Kidney (tissue), 14 donors: ENCODE data around the gene THADA. TPM values are rescaled to one million over a fixed set of nuclear protein-coding genes. Genes with fewer than 3 reads are reported as not detected.

Source experiments
- DNase-seq, 5 donors: peaks; one replicate each; pipeline ENCODE4 v3.0.0-alpha.2; 2013 to 2020
- FAIRE-seq: peaks from 2 replicates; lab custom pipeline; 2012; peaks lifted over from hg19 to GRCh38; lab: Jason Lieb, UNC
- H3K27ac ChIP-seq, 2 donors: one replicate each; pipeline ENCODE4 v1.7.0; 2013; ENCODE audit warnings: low read depth in 2 of 2, low read length in 2 of 2, inconsistent platforms in 1 of 2
- H3K27me3 ChIP-seq: one replicate; pipeline ENCODE4 v1.7.1; 2013; ENCODE audit warnings: low read length, inconsistent platforms; ENCODE audit not compliant: control insufficient read depth, insufficient read depth
- H3K36me3 ChIP-seq, 3 donors: one replicate each; pipeline versions ENCODE4 v1.7.0 to v1.7.1; 2013; ENCODE audit warnings: low read length in 3 of 3, control low read depth in 1 of 3, inconsistent platforms in 1 of 3; ENCODE audit not compliant: insufficient read depth in 3 of 3, control insufficient read depth in 2 of 3
- H3K4me1 ChIP-seq, 3 donors: one replicate each; pipeline versions ENCODE4 v1.7.0 to v1.7.1; 2013; ENCODE audit warnings: low read length in 3 of 3, inconsistent platforms in 1 of 3, low read depth in 1 of 3; ENCODE audit not compliant: control insufficient read depth in 2 of 3, insufficient read depth in 2 of 3
- H3K4me3 ChIP-seq, 3 donors: one replicate each; pipeline versions ENCODE4 v1.7.0 to v1.8.1; 2013; ENCODE audit warnings: low read length in 3 of 3, control low read depth in 1 of 3, inconsistent platforms in 1 of 3
- H3K9ac ChIP-seq, 3 donors: one replicate each; pipeline versions ENCODE4 v1.7.0 to v1.7.1; 2013; ENCODE audit warnings: low read length in 3 of 3, control low read depth in 1 of 3, inconsistent platforms in 1 of 3
- H3K9me3 ChIP-seq, 3 donors: one replicate each; pipeline versions ENCODE4 v1.7.0 to v1.7.1; 2013; ENCODE audit warnings: low read length in 3 of 3, control low read depth in 1 of 3, inconsistent platforms in 1 of 3; ENCODE audit not compliant: control insufficient read depth in 2 of 3, insufficient read depth in 1 of 3
- intact Hi-C: fragments of 100-400 bp; cut with DNase I; formaldehyde crosslinking; loops from one replicate; pipeline ENCODE4 v1.11.1; 2022
- polyA plus RNA-seq: library from polyadenylated mRNA; stranded (reverse); fragments of 350-450 nt; fragmentation: Illumina TruSeq; extraction: RNeasy Lipid Tissue Mini Kit (QIAGEN cat#74804); gene quantifications from one replicate; pipeline ENCODE4 v1.2.3, GENCODE V29; 2014; ENCODE audit warnings: low read depth, low replicate concordance; ENCODE audit not compliant: insufficient read depth
- total RNA-seq: library from RNA; stranded (reverse); fragmentation: NEBNext Ultra II Directional; extraction: Animal tissue kit (Norgen Biotek cat#: 25700); gene quantifications from one replicate; pipeline ENCODE4 v1.2.1, GENCODE V29; 2021
- TF ChIP-seq, protein P1 (sequence below): IDR thresholded peaks from 3 replicates; pipeline ENCODE4 v1.5.1; 2012; ENCODE audit warnings: mild to moderate bottlenecking, moderate library complexity, borderline replicate concordance; ENCODE audit not compliant: insufficient read depth; ENCODE audit errors: extremely low read depth
- donor health status: control.
- donor health status: control.
- donor health status: control.
- donor health status: control.
- donor health status: control.
- donor health status: DM: yes; HTN: yes; CAD: no.
- donor health status: Normal renal cell carcinoma (clear cell type).

Gene THADA
- total and polyA plus RNA-seq, 2 donors from 2014 or later = 21.4 to 45.1 TPM

DNA sequence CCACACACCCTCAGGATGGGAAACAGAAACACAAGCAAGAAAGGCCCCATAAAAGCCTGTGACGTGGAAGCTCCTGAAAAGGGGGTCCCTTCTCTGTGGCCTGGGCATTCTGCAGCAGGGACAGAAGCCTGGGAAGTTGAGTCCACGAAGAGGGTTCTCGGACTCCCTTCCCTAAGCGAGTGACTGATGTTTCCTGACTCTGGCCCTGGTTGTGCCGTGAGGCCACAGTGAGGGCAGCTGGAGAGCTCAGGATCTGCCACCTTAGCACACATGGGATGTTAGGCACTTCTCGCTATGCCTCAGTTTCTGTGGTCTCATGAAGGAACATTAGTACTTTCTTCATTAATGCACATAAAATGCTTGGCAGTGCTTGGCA, 282.2 kb downstream of the THADA start:
- Histone ChIP-seq H3K9me3 (no peaks in the 10 kb centered on the region), H3K4me3 (peak overlapping the region in 1 of 3 donors; percentile 13), H3K27ac (peak overlapping the region; percentile 79 to 80), H3K36me3 (peaks cover 0 to 2% (median 0%) of the 10 kb centered on the region in 3 donors), H3K9ac (no peak overlapping the region), H3K27me3 (no peaks in the 10 kb centered on the region), H3K4me1 (peaks cover 11 to 30% (median 13%) of the 10 kb centered on the region in 3 donors)
- FAIRE-seq (no peak), DNase-seq (no peak)
- intact Hi-C loops = no loop called here
- TF ChIP-seq, protein P1, sequence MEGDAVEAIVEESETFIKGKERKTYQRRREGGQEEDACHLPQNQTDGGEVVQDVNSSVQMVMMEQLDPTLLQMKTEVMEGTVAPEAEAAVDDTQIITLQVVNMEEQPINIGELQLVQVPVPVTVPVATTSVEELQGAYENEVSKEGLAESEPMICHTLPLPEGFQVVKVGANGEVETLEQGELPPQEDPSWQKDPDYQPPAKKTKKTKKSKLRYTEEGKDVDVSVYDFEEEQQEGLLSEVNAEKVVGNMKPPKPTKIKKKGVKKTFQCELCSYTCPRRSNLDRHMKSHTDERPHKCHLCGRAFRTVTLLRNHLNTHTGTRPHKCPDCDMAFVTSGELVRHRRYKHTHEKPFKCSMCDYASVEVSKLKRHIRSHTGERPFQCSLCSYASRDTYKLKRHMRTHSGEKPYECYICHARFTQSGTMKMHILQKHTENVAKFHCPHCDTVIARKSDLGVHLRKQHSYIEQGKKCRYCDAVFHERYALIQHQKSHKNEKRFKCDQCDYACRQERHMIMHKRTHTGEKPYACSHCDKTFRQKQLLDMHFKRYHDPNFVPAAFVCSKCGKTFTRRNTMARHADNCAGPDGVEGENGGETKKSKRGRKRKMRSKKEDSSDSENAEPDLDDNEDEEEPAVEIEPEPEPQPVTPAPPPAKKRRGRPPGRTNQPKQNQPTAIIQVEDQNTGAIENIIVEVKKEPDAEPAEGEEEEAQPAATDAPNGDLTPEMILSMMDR = no peak

DNA sequence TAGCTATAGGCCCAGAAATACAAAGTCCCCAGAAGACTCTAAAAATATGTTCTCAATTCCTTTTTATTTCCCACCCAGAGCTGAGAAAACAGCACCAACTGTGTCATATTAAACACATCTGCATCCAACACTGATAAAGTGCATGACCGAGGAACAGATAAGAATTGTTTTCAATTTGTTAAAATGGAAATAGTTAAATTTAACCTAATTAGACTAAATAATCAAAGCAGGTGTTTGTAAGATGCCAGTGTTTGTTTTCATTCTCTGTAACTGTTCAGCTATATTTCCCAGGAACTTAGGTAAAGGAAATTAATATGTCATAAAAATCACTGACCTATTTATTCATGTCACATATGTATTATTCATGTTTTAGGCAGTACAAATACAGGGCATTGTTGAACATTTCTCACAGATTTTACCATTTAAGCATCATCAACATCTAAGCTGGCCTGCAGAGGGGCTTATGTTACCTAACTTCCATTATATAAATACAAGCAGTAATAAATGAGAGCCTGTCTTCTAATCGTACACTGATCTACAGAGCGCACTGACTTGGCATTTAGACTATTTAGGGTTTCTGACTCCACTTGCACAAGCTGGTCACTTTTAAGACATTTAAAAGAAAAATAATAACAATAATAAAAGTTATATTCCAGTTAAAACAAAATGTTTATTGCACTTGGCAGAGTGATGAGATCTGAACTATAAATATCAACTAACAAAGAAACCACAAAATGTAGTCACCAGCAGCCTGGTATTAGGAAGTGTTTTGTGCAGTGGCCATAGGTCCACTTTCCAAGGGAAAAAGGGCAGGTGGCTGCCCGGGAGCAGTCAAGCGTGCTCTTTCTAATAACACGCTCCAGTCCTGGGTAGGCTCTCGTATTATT, 282.8 kb downstream of the THADA start:
- Histone ChIP-seq H3K27ac (peak overlapping the region; percentile 79 to 80), H3K27me3 (no peaks in the 10 kb centered on the region), H3K36me3 (peaks cover 0 to 2% (median 0%) of the 10 kb centered on the region in 3 donors), H3K9ac (no peak overlapping the region), H3K9me3 (no peaks in the 10 kb centered on the region), H3K4me1 (peaks cover 11 to 30% (median 13%) of the 10 kb centered on the region in 3 donors), H3K4me3 (peak overlapping the region in 1 of 3 donors; percentile 13)
- intact Hi-C loops = no loop called here
- TF ChIP-seq, protein P1 = no peak
- peak; percentile 52 to 80 (median 70) for DNase-seq
- FAIRE-seq = peak; percentile 88

DNA sequence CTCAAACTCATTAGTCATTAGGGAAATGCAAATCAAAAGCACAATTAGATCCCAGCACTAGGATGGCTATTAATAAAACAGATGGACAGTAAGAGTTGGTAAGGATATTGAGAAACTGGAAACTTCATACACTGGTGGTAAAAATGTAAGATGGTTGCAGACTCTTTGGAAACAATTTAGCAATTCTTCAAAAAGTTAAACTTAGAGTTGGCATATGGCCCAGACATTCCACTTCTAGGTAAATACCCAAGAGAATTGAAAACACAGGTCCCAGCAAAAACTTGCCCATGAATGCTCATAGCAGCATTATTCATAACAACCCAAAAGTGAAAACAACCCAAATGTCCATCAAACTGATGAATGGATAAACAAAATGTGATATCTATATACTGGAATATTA, 284.6 kb downstream of the THADA start:
- intact Hi-C loops = no loop called here
- no peaks in the 10 kb centered on the region for H3K27me3 ChIP-seq
- H3K36me3 ChIP-seq = peaks cover 0 to 2% (median 0%) of the 10 kb centered on the region in 3 donors
- FAIRE-seq (no peak), DNase-seq (peak in 1 of 5 donors; percentile 42)
- no peak overlapping the region for H3K9ac ChIP-seq
- H3K4me3 ChIP-seq = no peak overlapping the region
- H3K9me3 ChIP-seq = no peaks in the 10 kb centered on the region
- H3K4me1 ChIP-seq = peaks cover 11 to 30% (median 15%) of the 10 kb centered on the region in 3 donors
- TF ChIP-seq, protein P1 = no peak
- H3K27ac ChIP-seq = peak overlapping the region in 1 of 2 donors; percentile 13
